Activated CD8-positive, alpha-beta memory T cell treated with anti-CD3 and anti-CD28 coated beads, Interleukin-2, amount 50 U/mL, for 1 hour (primary cell): ENCODE data around the gene NEUROG2.
"Not testable (repeated sequence)": the region's sequence is repeated elsewhere in the genome, so short reads cannot be mapped to it uniquely, and the experiment has no call there.

Experiments
- DNase-seq: peaks from one replicate; pipeline ENCODE4 v3.0.0-alpha.2; 2020; ENCODE audit errors: extremely low read depth

The NEUROG2 gene

GRCh38 chr4:112516066-112516470, at the start of gene NEUROG2:
Gene NEUROG2 (minus strand): TSS chr4:112516180. CDS start chr4:112515475, 705 bp downstream.
- DNase-seq, result no peak

GRCh38 chr4:112564706-112565270, 48.8 kb upstream of the NEUROG2 start:
- DNase-seq, result no peak

GRCh38 chr4:112563431-112564200, 47.6 kb upstream of the NEUROG2 start:
- no peak for DNase-seq

GRCh38 chr4:112562254-112562879, 46.4 kb upstream of the NEUROG2 start:
- DNase-seq, result no peak

GRCh38 chr4:112560084-112560483, 44.1 kb upstream of the NEUROG2 start:
- no peak for DNase-seq

GRCh38 chr4:112559053-112559452, 43.1 kb upstream of the NEUROG2 start:
- DNase-seq, result no peak

GRCh38 chr4:112557676-112558411, 41.9 kb upstream of the NEUROG2 start:
- DNase-seq, result no peak

GRCh38 chr4:112554271-112554670, 38.3 kb upstream of the NEUROG2 start:
- not testable (repeated sequence) for DNase-seq

GRCh38 chr4:112552668-112553067, 36.7 kb upstream of the NEUROG2 start:
- no peak for DNase-seq

GRCh38 chr4:112550728-112551127, 34.7 kb upstream of the NEUROG2 start:
- DNase-seq, result no peak

GRCh38 chr4:112546476-112546875, 30.5 kb upstream of the NEUROG2 start:
- DNase-seq, result no peak

GRCh38 chr4:112545346-112545745, 29.4 kb upstream of the NEUROG2 start:
- DNase-seq, result no peak

GRCh38 chr4:112540695-112541094, 24.7 kb upstream of the NEUROG2 start:
- DNase-seq, result no peak

GRCh38 chr4:112536123-112536522, 20.1 kb upstream of the NEUROG2 start:
- no peak for DNase-seq

GRCh38 chr4:112532267-112532666, 16.3 kb upstream of the NEUROG2 start:
- DNase-seq, result no peak

GRCh38 chr4:112531146-112531545, 15.2 kb upstream of the NEUROG2 start:
- no peak for DNase-seq

- no peak for DNase-seq
Measured at GRCh38 chr4:112526061-112526460, 10.1 kb upstream of the NEUROG2 start.

- peak; percentile 43 for DNase-seq
Measured at GRCh38 chr4:112523764-112524505, 8.0 kb upstream of the NEUROG2 start.

GRCh38 chr4:112523008-112523721, 7.2 kb upstream of the NEUROG2 start:
- no peak for DNase-seq

GRCh38 chr4:112522431-112522830, 6.5 kb upstream of the NEUROG2 start:
- DNase-seq, result not testable (repeated sequence)
